Renal cortex interstitium (tissue), 11 donors: ENCODE results near the gene ACVR1B. TPM values are rescaled to one million over a fixed set of nuclear protein-coding genes. Genes with fewer than 3 reads are reported as not detected.
A peak's percentile ranks its signal among the peaks of the same experiment; 100 is the strongest.

Experiments used
- DNase-seq, 11 donors: peaks; one replicate each; pipeline ENCODE4 v3.0.0-alpha.2; 2013; ENCODE audit warnings: low read depth in 9 of 11, low spot score in 4 of 11; ENCODE audit errors: extremely low read depth in 1 of 11
- polyA plus RNA-seq, 3 donors: library from polyadenylated mRNA; unstranded; fragments of 120-200 nt; gene quantifications; one replicate each; pipeline ENCODE4 v1.2.1, GENCODE V29; 2013; ENCODE audit not compliant: insufficient read length in 3 of 3

The ACVR1B gene
- polyA plus RNA-seq, 3 donors = 52.6 to 59.3 (median 54.1) TPM

- no peak for DNase-seq
Observed at GRCh38 chr12:52026263-52026662, 74.8 kb downstream of the ACVR1B start.

- no peak for DNase-seq
Observed at GRCh38 chr12:52027085-52027843, 75.8 kb downstream of the ACVR1B start.

- DNase-seq = peak in 2 of 11 donors; percentile 60 to 73
Observed at GRCh38 chr12:52029685-52030084, 78.2 kb downstream of the ACVR1B start.

GRCh38 chr12:52032446-52032803 lies 80.9 kb downstream of the ACVR1B start:
- no peak for DNase-seq

GRCh38 chr12:52032804-52033445 lies 81.4 kb downstream of the ACVR1B start:
- DNase-seq = peak in 9 of 11 donors; percentile 88 to 97 (median 95)

GRCh38 chr12:52033446-52034140 lies 82.1 kb downstream of the ACVR1B start:
- no peak for DNase-seq

- DNase-seq = no peak
Observed at GRCh38 chr12:52035190-52035589, 83.7 kb downstream of the ACVR1B start.

- DNase-seq = no peak
Observed at GRCh38 chr12:52035926-52036325, 84.4 kb downstream of the ACVR1B start.

GRCh38 chr12:52036587-52037171 lies 85.2 kb downstream of the ACVR1B start:
- peak in 3 of 11 donors; percentile 75 to 84 (median 81) for DNase-seq

- DNase-seq = no peak
Observed at GRCh38 chr12:52037248-52037861, 85.9 kb downstream of the ACVR1B start.

GRCh38 chr12:52038447-52038846 lies 86.9 kb downstream of the ACVR1B start:
- DNase-seq = no peak

GRCh38 chr12:52041035-52041434 lies 89.5 kb downstream of the ACVR1B start:
- DNase-seq = no peak

GRCh38 chr12:52041695-52042123 lies 90.2 kb downstream of the ACVR1B start:
- DNase-seq = no peak

- no peak for DNase-seq
Observed at GRCh38 chr12:52042706-52043385, 91.3 kb downstream of the ACVR1B start.

GRCh38 chr12:52043386-52044212 lies 92.1 kb downstream of the ACVR1B start:
- DNase-seq = no peak

GRCh38 chr12:52044292-52044983 lies 92.9 kb downstream of the ACVR1B start:
- DNase-seq = no peak

- DNase-seq = no peak
Observed at GRCh38 chr12:52045794-52046199, 94.3 kb downstream of the ACVR1B start.
